H1 (cell line): ENCODE results near the gene CBFA2T2. TPM values are rescaled to one million over a fixed set of nuclear protein-coding genes. Genes with fewer than 3 reads are reported as not detected.

Experiments
- CTCF ChIA-PET: fragments of 300-600 bp; sonication (Branson Sonifier 250); formaldehyde crosslinking; loops from one replicate; lab custom pipeline; 2021; ENCODE audit not compliant: partially characterized antibody; lab: Charles Lee
- POLR2A ChIA-PET: fragments of 300-600 bp; sonication (Branson Sonifier 250); formaldehyde crosslinking; loops from one replicate; lab custom pipeline; 2021; ENCODE audit warnings: inconsistent platforms; ENCODE audit not compliant: partially characterized antibody; lab: Charles Lee
- DNase-seq, 2 experiments: peaks; one replicate each; pipeline versions ENCODE4 v3.0.0 to v3.0.0-alpha.2; 2010 to 2022; ENCODE audit warnings: low spot score in 2 of 2, low read depth in 1 of 2, mixed read lengths in 1 of 2
- FAIRE-seq: peaks from 2 replicates; lab custom pipeline; 2011; peaks lifted over from hg19 to GRCh38; lab: Jason Lieb, UNC
- H2AFZ ChIP-seq: 2 replicates; pipeline ENCODE4 v1.8.1; 2012; ENCODE audit warnings: low read length, inconsistent platforms
- H2AK5ac ChIP-seq: 2 replicates; pipeline ENCODE4 v1.6.1; 2013; ENCODE audit warnings: low read depth, low read length
- H2BK120ac ChIP-seq: replicated peaks from 2 replicates; pipeline ENCODE3; 2013; ENCODE audit warnings: low read depth, low read length, inconsistent platforms
- H2BK12ac ChIP-seq: 2 replicates; pipeline ENCODE4 v1.6.1; 2013; ENCODE audit warnings: low read depth, low read length
- H2BK15ac ChIP-seq: 2 replicates; pipeline ENCODE4 v1.6.1; 2013; ENCODE audit warnings: low read length
- H2BK20ac ChIP-seq: 2 replicates; pipeline ENCODE4 v1.6.1; 2013; ENCODE audit warnings: low read length
- H2BK5ac ChIP-seq: 2 replicates; pipeline ENCODE4 v1.6.1; 2013; ENCODE audit warnings: low read depth, low read length
- H3K14ac ChIP-seq: 2 replicates; pipeline ENCODE4 v1.6.1; 2013; ENCODE audit warnings: inconsistent platforms; ENCODE audit not compliant: insufficient read length
- H3K18ac ChIP-seq: 2 replicates; pipeline ENCODE4 v1.6.1; 2013; ENCODE audit warnings: low read length; ENCODE audit errors: extremely low read depth
- H3K23ac ChIP-seq: 2 replicates; pipeline ENCODE4 v1.6.1; 2013; ENCODE audit warnings: inconsistent platforms; ENCODE audit not compliant: insufficient read length
- H3K23me2 ChIP-seq: 2 replicates; pipeline ENCODE4 v1.6.1; 2013; ENCODE audit warnings: low read depth, low read length
- H3K27ac ChIP-seq: 2 replicates; pipeline ENCODE4 v1.6.1; 2011; ENCODE audit warnings: low read depth, low read length, inconsistent platforms
- H3K27me3 ChIP-seq, 4 experiments: replicated peaks in 1 of 4; 1 replicate in 1 of 4; 2 replicates in 3 of 4; pipeline versions ENCODE4 v1.6.1 to v1.8.1; 2011 to 2013; ENCODE audit warnings: low read length in 3 of 4, mild to moderate bottlenecking in 3 of 4, inconsistent platforms in 2 of 4, mixed read lengths in 2 of 4, moderate library complexity in 1 of 4; ENCODE audit not compliant: control insufficient read depth in 3 of 4, insufficient read depth in 3 of 4; ENCODE audit errors: extremely low read depth in 1 of 4
- H3K36me3 ChIP-seq, 4 experiments: 2 replicates each; pipeline versions ENCODE4 v1.6.1 to v1.8.1; 2011 to 2013; ENCODE audit warnings: mild to moderate bottlenecking in 4 of 4, low read length in 3 of 4, moderate library complexity in 2 of 4, control low read depth in 1 of 4, inconsistent platforms in 1 of 4; ENCODE audit not compliant: insufficient read depth in 4 of 4, control insufficient read depth in 2 of 4
- H3K4ac ChIP-seq: replicated peaks from 2 replicates; pipeline ENCODE3; 2013; ENCODE audit warnings: low read length, low read depth, mixed read lengths, inconsistent platforms; ENCODE audit not compliant: insufficient read length
- H3K4me1 ChIP-seq, 4 experiments: replicated peaks in 1 of 4; 1 replicate in 1 of 4; 2 replicates in 3 of 4; pipeline versions ENCODE4 v1.6.1 to v1.8.1; 2011 to 2013; ENCODE audit warnings: low read length in 3 of 4, inconsistent platforms in 2 of 4, mixed read lengths in 1 of 4; ENCODE audit not compliant: insufficient read depth in 4 of 4, control insufficient read depth in 3 of 4
- H3K4me2 ChIP-seq, 2 experiments: 2 replicates each; pipeline versions ENCODE4 v1.6.1 to v1.8.1; 2011 to 2013; ENCODE audit warnings: low read depth in 2 of 2, low read length in 2 of 2, control low read depth in 1 of 2, inconsistent platforms in 1 of 2, mild to moderate bottlenecking in 1 of 2; ENCODE audit not compliant: insufficient read depth in 1 of 2
- H3K4me3 ChIP-seq, 4 experiments: fragments of 200-600, 300-600 bp in 1 of 4; sonication (generic), shearing (Covaris generic), sonication (Bioruptor Twin) in 1 of 4; 2 replicates each; pipeline versions ENCODE4 v1.5.1 to v1.8.1; 2011 to 2016; ENCODE audit warnings: low read length in 4 of 4, low read depth in 3 of 4, control low read depth in 2 of 4, inconsistent platforms in 2 of 4, mild to moderate bottlenecking in 2 of 4, mixed read lengths in 1 of 4, moderate library complexity in 1 of 4; ENCODE audit not compliant: insufficient read depth in 2 of 4; ENCODE audit errors: extremely low read depth in 1 of 4
- H3K56ac ChIP-seq: replicated peaks from 2 replicates; pipeline ENCODE3; 2013; ENCODE audit warnings: low read depth, mild to moderate bottlenecking, mixed read lengths, low read length, inconsistent platforms; ENCODE audit not compliant: insufficient read length
- H3K79me1 ChIP-seq: 2 replicates; pipeline ENCODE4 v1.6.1; 2013; ENCODE audit warnings: low read depth, low read length, control low read depth
- H3K79me2 ChIP-seq, 2 experiments: 2 replicates each; pipeline versions ENCODE4 v1.6.1 to v1.8.1; 2012 to 2013; ENCODE audit warnings: low read length in 2 of 2, mild to moderate bottlenecking in 2 of 2, inconsistent platforms in 1 of 2; ENCODE audit not compliant: insufficient read depth in 2 of 2, control insufficient read depth in 1 of 2
- H3K9ac ChIP-seq, 4 experiments: replicated peaks in 1 of 4; 1 replicate in 1 of 4; 2 replicates in 3 of 4; pipeline versions ENCODE4 v1.6.1 to v1.8.1; 2011 to 2013; ENCODE audit warnings: low read depth in 3 of 4, low read length in 3 of 4, control low read depth in 2 of 4, mild to moderate bottlenecking in 2 of 4, moderate library complexity in 2 of 4, inconsistent platforms in 1 of 4; ENCODE audit errors: extremely low read depth in 1 of 4
- H3K9me3 ChIP-seq, 2 experiments: 2 replicates each; pipeline versions ENCODE4 v1.6.1 to v1.8.1; 2012 to 2013; ENCODE audit warnings: mild to moderate bottlenecking in 2 of 2, moderate library complexity in 2 of 2, control low read depth in 1 of 2, inconsistent platforms in 1 of 2, low read depth in 1 of 2, low read length in 1 of 2, mixed read lengths in 1 of 2; ENCODE audit not compliant: insufficient read depth in 2 of 2
- H4K20me1 ChIP-seq, 2 experiments: replicated peaks in 1 of 2; 2 replicates each; pipeline versions ENCODE3 to v1.8.1; 2011 to 2013; ENCODE audit warnings: inconsistent platforms in 2 of 2, low read length in 2 of 2, mild to moderate bottlenecking in 1 of 2; ENCODE audit not compliant: insufficient read depth in 2 of 2, control insufficient read depth in 1 of 2
- H4K5ac ChIP-seq: 2 replicates; pipeline ENCODE4 v1.6.1; 2013; ENCODE audit warnings: low read length, low read depth, mixed read lengths, inconsistent platforms; ENCODE audit not compliant: insufficient read length
- H4K8ac ChIP-seq: 2 replicates; pipeline ENCODE4 v1.8.0; 2013; ENCODE audit warnings: mild to moderate bottlenecking, moderate library complexity, low read length, inconsistent platforms; ENCODE audit not compliant: insufficient read depth; ENCODE audit errors: extremely low read depth
- H4K91ac ChIP-seq: replicated peaks from 2 replicates; pipeline ENCODE3; 2013; ENCODE audit warnings: low read length, mixed read lengths, inconsistent platforms; ENCODE audit not compliant: insufficient read length
- CTBP2 ChIP-seq: IDR thresholded peaks from 2 replicates; pipeline ENCODE4 v1.7.0; 2011; ENCODE audit warnings: borderline replicate concordance, mild to moderate bottlenecking, moderate library complexity, mixed read lengths, low read length; ENCODE audit not compliant: insufficient read depth, insufficient read length
- GABPA ChIP-seq: IDR thresholded peaks from 2 replicates; pipeline ENCODE4 v1.6.1; 2011; ENCODE audit warnings: mild to moderate bottlenecking, low read length, moderate library complexity, borderline replicate concordance; ENCODE audit not compliant: insufficient read depth
- JUN ChIP-seq: IDR thresholded peaks from 2 replicates; pipeline ENCODE4 v1.6.1; 2011; ENCODE audit warnings: low read depth, mild to moderate bottlenecking, improper control_type of control experiment, low read length
- SIRT6 ChIP-seq: IDR thresholded peaks from one replicate; pipeline ENCODE4 v1.7.1; 2012; ENCODE audit warnings: low read length, inconsistent platforms
- WGBS, 2 experiments: shearing (Covaris generic) in 1 of 2; methylation state at CpG; one replicate each; pipeline versions ENCODE4 v1.1.6 to v1.1.7; 2013 to 2015; ENCODE audit warnings: low lambda C conversion rate in 2 of 2, mixed read lengths in 2 of 2, inconsistent platforms in 1 of 2, low coverage in 1 of 2, missing lambda C conversion rate in 1 of 2; ENCODE audit not compliant: insufficient replicate concordance in 2 of 2, insufficient coverage in 1 of 2, insufficient read length in 1 of 2; ENCODE audit errors: extremely low coverage in 1 of 2, missing lambda C conversion rate in 1 of 2; 5-methylcytosine and 5-hydroxymethylcytosine counted together
- polyA plus RNA-seq, 7 experiments: library from polyadenylated mRNA; depleted of rRNA in 3 of 7; stranded (reverse) in 5 of 7; unstranded in 2 of 7; fragments of >200 nt in 5 of 7; fragments of 200-250 nt in 2 of 7; gene quantifications; 1 replicate in 5 of 7; 2 replicates in 1 of 7; 4 replicates in 1 of 7; pipeline versions ENCODE4 v1.2.1 to v1.2.3, GENCODE V29; 2011 to 2013; ENCODE audit warnings: missing spikeins in 2 of 7, mixed read lengths in 2 of 7
- total RNA-seq: library from RNA; stranded (reverse); fragmentation: NEBNext Ultra II Directional; extraction: Animal tissue kit (Norgen Biotek cat#: 25700); gene quantifications from 2 replicates; pipeline ENCODE4 v1.2.1, GENCODE V29; 2021

The CBFA2T2 gene
- total and polyA plus RNA-seq, 2 of the 8 experiments (the other 6 are each of a cell fraction or from before 2014, with no cell fraction given) = 11.6 to 12.9 TPM

DNA sequence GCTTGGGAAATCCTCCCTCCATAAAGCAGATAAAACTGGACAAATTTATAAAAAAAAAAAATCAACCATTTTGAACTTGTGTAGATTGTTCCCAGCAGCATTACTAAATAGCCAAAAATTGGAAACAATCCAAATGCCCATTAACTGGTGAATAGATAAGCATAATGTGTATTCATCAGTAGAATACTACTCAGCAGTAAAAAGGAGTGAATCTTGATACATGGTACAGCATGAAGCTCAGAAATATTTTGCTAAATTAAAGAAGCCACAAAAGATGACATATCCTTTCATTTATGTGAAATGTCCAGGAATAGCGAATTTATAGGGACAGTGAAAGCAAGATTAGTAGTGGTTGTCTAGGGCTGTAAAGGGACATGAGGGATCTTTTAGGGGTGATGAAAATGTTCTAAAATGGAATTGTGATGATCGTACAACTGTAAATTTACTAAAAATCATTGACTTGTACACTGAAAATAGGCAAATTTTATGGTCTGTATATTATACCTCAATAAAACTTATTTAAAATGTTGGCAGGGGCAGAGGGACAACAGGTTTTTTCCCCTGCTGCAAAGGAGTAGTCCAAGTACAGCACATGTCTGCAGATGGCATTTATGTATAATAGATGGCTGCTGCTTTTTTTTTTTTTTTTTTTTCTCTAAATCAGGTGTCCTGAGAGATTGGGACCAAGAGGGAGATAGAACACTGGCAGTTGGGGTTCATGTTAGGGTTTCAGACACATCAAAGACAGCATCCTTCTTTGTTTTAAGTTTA, 59.5 kb downstream of the CBFA2T2 start:
- no peak overlapping the region for H4K8ac ChIP-seq
- no peak overlapping the region for H3K23ac ChIP-seq
- no peak for DNase-seq
- H4K20me1 ChIP-seq = peaks cover 0 to 1% of the 10 kb centered on the region in 2 experiments
- 90% methylated on average over 2 of the region's 2 CpGs; no CpG with 5 or more reads in 1 of the 2 experiments for WGBS, 2 experiments
- no peak overlapping the region for H3K14ac ChIP-seq
- no peaks in the 10 kb centered on the region for H3K9me3 ChIP-seq
- no peak overlapping the region for H2BK12ac ChIP-seq
- H4K91ac ChIP-seq = no peak overlapping the region
- no peak overlapping the region for H2AK5ac ChIP-seq
- H3K18ac ChIP-seq = no peak overlapping the region
- FAIRE-seq = no peak
- ChIA-PET POLR2A (interaction anchor here (0.6 to 1.3 kb wide), 2 partner anchors 8 to 10 kb away, joined by 3 to 5 read pairs; no protein-coding TSS in a partner anchor), CTCF (no interaction called here)
- no peak overlapping the region for H3K4me2 ChIP-seq
- H3K4me3 ChIP-seq = no peak overlapping the region
- no peaks in the 10 kb centered on the region for H3K36me3 ChIP-seq
- H4K5ac ChIP-seq = no peak overlapping the region
- no peak overlapping the region for H2BK5ac ChIP-seq
- TF ChIP-seq GABPA (no peak), JUN (no peak), SIRT6 (no peak), CTBP2 (no peak)
- H3K4me1 ChIP-seq = no peaks in the 10 kb centered on the region
- no peaks in the 10 kb centered on the region; the same call in 1 of the 2 replicates for H3K79me1 ChIP-seq
- H3K56ac ChIP-seq = no peak overlapping the region
- H2AFZ ChIP-seq = no peak overlapping the region
- no peak overlapping the region for H3K4ac ChIP-seq
- H3K27me3 ChIP-seq = no peaks in the 10 kb centered on the region
- H3K27ac ChIP-seq = no peak overlapping the region
- no peak overlapping the region for H2BK15ac ChIP-seq
- no peak overlapping the region for H2BK20ac ChIP-seq
- H3K79me2 ChIP-seq = no peaks in the 10 kb centered on the region; a peak in 1 of 4 replicates
- H2BK120ac ChIP-seq = no peak overlapping the region
- H3K9ac ChIP-seq = no peak overlapping the region
- H3K23me2 ChIP-seq = no peaks in the 10 kb centered on the region
